ENCODE data around the gene CCDC68.

GRCh38 chr18:54962919-54963645 lies 3.8 kb upstream of the CCDC68 start:
- TF ChIP-seq POLR2A (IDR thresholded peaks at IDR 0.05) (no peak), CTCF (IDR thresholded peaks at IDR 0.05) (no peak), POLR2AphosphoS5 (IDR thresholded peaks at IDR 0.05) (no peak)
